Activated CD4-positive, alpha-beta memory T cell treated with anti-CD3 and anti-CD28 coated beads, Interleukin-2, amount 10 ng/mL, durations not matched to agents 7 days and 5 days (primary cell): ENCODE measurements around the gene LIMS2. TPM values are rescaled to one million over a fixed set of nuclear protein-coding genes. Genes with fewer than 3 reads are reported as not detected.

Experiments used
- CTCF ChIA-PET: fragments of 350-600 bp; sonication (Branson Sonifier 250); formaldehyde crosslinking; loops from one replicate; lab custom pipeline; 2021; ENCODE audit warnings: antibody characterized with exemption, inconsistent platforms; lab: Charles Lee
- POLR2A ChIA-PET: fragments of 350-600 bp; sonication (Branson Sonifier 250); formaldehyde crosslinking; loops from one replicate; lab custom pipeline; 2021; ENCODE audit warnings: antibody characterized with exemption; lab: Charles Lee
- DNase-seq: peaks from one replicate; pipeline ENCODE4 v3.0.0-alpha.2; 2020
- H3K27ac Mint-ChIP-seq: one replicate; pipeline ENCODE4 v1.8.0; 2021; ENCODE audit warnings: mild to moderate bottlenecking, mixed read lengths
- H3K27me3 Mint-ChIP-seq: one replicate; pipeline ENCODE4 v1.8.0; 2021; ENCODE audit warnings: mixed read lengths
- H3K36me3 Mint-ChIP-seq: one replicate; pipeline ENCODE4 v1.8.0; 2021; ENCODE audit warnings: low read depth, mixed read lengths
- H3K4me1 Mint-ChIP-seq: one replicate; pipeline ENCODE4 v1.8.0; 2021; ENCODE audit warnings: mixed read lengths
- H3K4me3 Mint-ChIP-seq: one replicate; pipeline ENCODE4 v1.8.0; 2021; ENCODE audit warnings: mild to moderate bottlenecking, mixed read lengths
- H3K9me3 Mint-ChIP-seq: one replicate; pipeline ENCODE4 v1.8.0; 2021; ENCODE audit warnings: mixed read lengths
- total RNA-seq, 2 experiments: library from RNA; stranded (reverse); gene quantifications; one replicate each; pipeline ENCODE4 v1.2.3, GENCODE V29; 2021

The LIMS2 gene
- total RNA-seq, 2 experiments from 2014 or later = 15.0 to 15.5 TPM

- CTCF ChIA-PET = no interaction called here
- DNase-seq = no peak
- POLR2A ChIA-PET = no interaction called here
- H3K27me3 Mint-ChIP-seq = no peaks in the 10 kb centered on the region
- no peaks in the 10 kb centered on the region for H3K36me3 Mint-ChIP-seq
- H3K4me3 Mint-ChIP-seq = no peak overlapping the region
- no peaks in the 10 kb centered on the region for H3K4me1 Mint-ChIP-seq
- no peak overlapping the region for H3K27ac Mint-ChIP-seq
- no peaks in the 10 kb centered on the region for H3K9me3 Mint-ChIP-seq
These were observed 18.6 kb downstream of the LIMS2 start for GRCh38 chr2:127656569-127657231.

GRCh38 chr2:127655209-127656073, 19.9 kb downstream of the LIMS2 start:
- DNase-seq = no peak
- CTCF ChIA-PET = interaction anchor here (2.5 kb wide), 1 partner anchor 64 kb away, joined by 13 read pairs; no protein-coding TSS in a partner anchor
- H3K9me3 Mint-ChIP-seq = no peaks in the 10 kb centered on the region
- H3K27ac Mint-ChIP-seq = no peak overlapping the region
- no peaks in the 10 kb centered on the region for H3K36me3 Mint-ChIP-seq
- POLR2A ChIA-PET = no interaction called here
- peaks cover 3% of the 10 kb centered on the region for H3K27me3 Mint-ChIP-seq
- no peaks in the 10 kb centered on the region for H3K4me1 Mint-ChIP-seq
- no peak overlapping the region for H3K4me3 Mint-ChIP-seq

GRCh38 chr2:127654838-127655175, 20.5 kb downstream of the LIMS2 start:
- H3K36me3 Mint-ChIP-seq = no peaks in the 10 kb centered on the region
- no peaks in the 10 kb centered on the region for H3K4me1 Mint-ChIP-seq
- ChIA-PET CTCF (interaction anchor here (2.5 kb wide), 1 partner anchor 64 kb away, joined by 13 read pairs; no protein-coding TSS in a partner anchor), POLR2A (no interaction called here)
- no peak overlapping the region for H3K27ac Mint-ChIP-seq
- DNase-seq = no peak
- H3K9me3 Mint-ChIP-seq = no peaks in the 10 kb centered on the region
- H3K27me3 Mint-ChIP-seq = peaks cover 3% of the 10 kb centered on the region
- H3K4me3 Mint-ChIP-seq = no peak overlapping the region

- no peak overlapping the region for H3K27ac Mint-ChIP-seq
- no peak for DNase-seq
- H3K36me3 Mint-ChIP-seq = no peaks in the 10 kb centered on the region
- ChIA-PET CTCF (interaction anchor here (2.5 kb wide), 1 partner anchor 63 kb away, joined by 13 read pairs; no protein-coding TSS in a partner anchor), POLR2A (no interaction called here)
- H3K27me3 Mint-ChIP-seq = peaks cover 3% of the 10 kb centered on the region
- H3K4me3 Mint-ChIP-seq = no peak overlapping the region
- H3K4me1 Mint-ChIP-seq = peaks cover 4% of the 10 kb centered on the region
- no peaks in the 10 kb centered on the region for H3K9me3 Mint-ChIP-seq
These were observed 21.1 kb downstream of the LIMS2 start for GRCh38 chr2:127654084-127654837.

GRCh38 chr2:127653421-127654083, 21.8 kb downstream of the LIMS2 start:
- H3K27me3 Mint-ChIP-seq = peaks cover 3% of the 10 kb centered on the region
- no peak for DNase-seq
- no peaks in the 10 kb centered on the region for H3K36me3 Mint-ChIP-seq
- peaks cover 6% of the 10 kb centered on the region for H3K4me1 Mint-ChIP-seq
- H3K27ac Mint-ChIP-seq = no peak overlapping the region
- CTCF ChIA-PET = interaction anchor here (2.0 to 2.5 kb wide), 2 partner anchors 62 to 63 kb away, joined by 13 to 18 read pairs; no protein-coding TSS in a partner anchor
- H3K9me3 Mint-ChIP-seq = no peaks in the 10 kb centered on the region
- no peak overlapping the region for H3K4me3 Mint-ChIP-seq
- POLR2A ChIA-PET = interaction anchor here (1.1 kb wide), 1 partner anchor 12 kb away, joined by 3 read pairs; no protein-coding TSS in a partner anchor

GRCh38 chr2:127652786-127653357, 22.5 kb downstream of the LIMS2 start:
- ChIA-PET POLR2A (interaction anchor here (1.1 kb wide), 1 partner anchor 11 kb away, joined by 3 read pairs; no protein-coding TSS in a partner anchor), CTCF (interaction anchor here (1.0 to 2.0 kb wide), 2 partner anchors 62 to 127 kb away, joined by 3 to 18 read pairs; partner anchors contain the start of gene IWS1)
- H3K36me3 Mint-ChIP-seq = no peaks in the 10 kb centered on the region
- H3K9me3 Mint-ChIP-seq = no peaks in the 10 kb centered on the region
- H3K4me1 Mint-ChIP-seq = peaks cover 8% of the 10 kb centered on the region
- no peak overlapping the region for H3K27ac Mint-ChIP-seq
- no peak overlapping the region for H3K4me3 Mint-ChIP-seq
- peaks cover 3% of the 10 kb centered on the region for H3K27me3 Mint-ChIP-seq
- no peak for DNase-seq

GRCh38 chr2:127651971-127652550, 23.3 kb downstream of the LIMS2 start:
- CTCF ChIA-PET = interaction anchor here (1.0 to 2.0 kb wide), 2 partner anchors 61 to 126 kb away, joined by 3 to 18 read pairs; partner anchors contain the start of gene IWS1
- POLR2A ChIA-PET = interaction anchor here (1.1 kb wide), 1 partner anchor 10 kb away, joined by 3 read pairs; no protein-coding TSS in a partner anchor
- DNase-seq = no peak
- H3K9me3 Mint-ChIP-seq = no peaks in the 10 kb centered on the region
- H3K4me1 Mint-ChIP-seq = peaks cover 8% of the 10 kb centered on the region
- H3K27ac Mint-ChIP-seq = no peak overlapping the region
- H3K4me3 Mint-ChIP-seq = no peak overlapping the region
- no peaks in the 10 kb centered on the region for H3K36me3 Mint-ChIP-seq
- H3K27me3 Mint-ChIP-seq = peaks cover 3% of the 10 kb centered on the region

GRCh38 chr2:127651381-127651809, 23.9 kb downstream of the LIMS2 start:
- Mint-ChIP-seq H3K4me3 (no peak overlapping the region), H3K27ac (no peak overlapping the region), H3K9me3 (no peaks in the 10 kb centered on the region), H3K27me3 (peaks cover 3% of the 10 kb centered on the region), H3K36me3 (no peaks in the 10 kb centered on the region), H3K4me1 (peaks cover 8% of the 10 kb centered on the region)
- ChIA-PET POLR2A (no interaction called here), CTCF (interaction anchor here (2.0 kb wide), 1 partner anchor 60 kb away, joined by 18 read pairs; no protein-coding TSS in a partner anchor)
- no peak for DNase-seq

- ChIA-PET CTCF (interaction anchor here (1.0 to 4.7 kb wide), 15 partner anchors 11 to 327 kb away, joined by 3 to 97 read pairs (median 3); partner anchors contain the start of gene IWS1), POLR2A (interaction anchor here (1.7 to 2.6 kb wide), 2 partner anchors 11 to 125 kb away, joined by 5 to 9 read pairs; partner anchors contain the start of gene IWS1)
- H3K9me3 Mint-ChIP-seq = no peaks in the 10 kb centered on the region
- no peaks in the 10 kb centered on the region for H3K36me3 Mint-ChIP-seq
- H3K4me3 Mint-ChIP-seq = no peak overlapping the region
- H3K4me1 Mint-ChIP-seq = peaks cover 8% of the 10 kb centered on the region
- H3K27ac Mint-ChIP-seq = no peak overlapping the region
- no peak for DNase-seq
- peaks cover 3% of the 10 kb centered on the region for H3K27me3 Mint-ChIP-seq
These were observed 24.4 kb downstream of the LIMS2 start for GRCh38 chr2:127650785-127651380.

- no peak for DNase-seq
- CTCF ChIA-PET = interaction anchor here (0.6 to 4.7 kb wide), 20 partner anchors 11 to 326 kb away, joined by 3 to 97 read pairs (median 3); partner anchors contain the start of gene IWS1
- POLR2A ChIA-PET = interaction anchor here (1.7 to 2.6 kb wide), 3 partner anchors 11 to 124 kb away, joined by 5 to 9 read pairs (median 6); partner anchors contain the start of gene IWS1
- Mint-ChIP-seq H3K9me3 (no peaks in the 10 kb centered on the region), H3K36me3 (no peaks in the 10 kb centered on the region), H3K4me1 (peaks cover 8% of the 10 kb centered on the region), H3K27me3 (peaks cover 3% of the 10 kb centered on the region), H3K27ac (no peak overlapping the region), H3K4me3 (no peak overlapping the region)
These were observed 25.1 kb downstream of the LIMS2 start for GRCh38 chr2:127650041-127650784.
